ENCODE results near the gene TNIK.

DNA sequence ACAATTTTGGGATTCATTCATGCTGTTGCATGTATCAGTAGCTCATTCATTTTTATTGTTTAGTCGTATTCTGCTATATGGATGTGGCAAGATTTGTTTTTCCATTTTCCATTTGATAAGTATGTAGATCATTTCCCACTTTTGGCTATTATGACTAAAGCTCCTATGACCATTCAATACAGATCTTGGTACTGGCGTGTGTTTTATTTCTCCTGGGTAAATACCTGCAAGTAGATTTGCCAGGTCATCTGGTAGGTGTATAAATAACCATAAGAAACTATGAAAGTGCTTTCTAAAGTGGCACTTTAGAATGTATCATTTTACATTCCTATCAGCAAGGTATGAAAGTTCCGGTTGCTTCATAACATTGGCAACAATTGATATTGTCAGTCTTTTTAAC, 124.6 kb downstream of the TNIK start:
- TF ChIP-seq, protein P1, sequence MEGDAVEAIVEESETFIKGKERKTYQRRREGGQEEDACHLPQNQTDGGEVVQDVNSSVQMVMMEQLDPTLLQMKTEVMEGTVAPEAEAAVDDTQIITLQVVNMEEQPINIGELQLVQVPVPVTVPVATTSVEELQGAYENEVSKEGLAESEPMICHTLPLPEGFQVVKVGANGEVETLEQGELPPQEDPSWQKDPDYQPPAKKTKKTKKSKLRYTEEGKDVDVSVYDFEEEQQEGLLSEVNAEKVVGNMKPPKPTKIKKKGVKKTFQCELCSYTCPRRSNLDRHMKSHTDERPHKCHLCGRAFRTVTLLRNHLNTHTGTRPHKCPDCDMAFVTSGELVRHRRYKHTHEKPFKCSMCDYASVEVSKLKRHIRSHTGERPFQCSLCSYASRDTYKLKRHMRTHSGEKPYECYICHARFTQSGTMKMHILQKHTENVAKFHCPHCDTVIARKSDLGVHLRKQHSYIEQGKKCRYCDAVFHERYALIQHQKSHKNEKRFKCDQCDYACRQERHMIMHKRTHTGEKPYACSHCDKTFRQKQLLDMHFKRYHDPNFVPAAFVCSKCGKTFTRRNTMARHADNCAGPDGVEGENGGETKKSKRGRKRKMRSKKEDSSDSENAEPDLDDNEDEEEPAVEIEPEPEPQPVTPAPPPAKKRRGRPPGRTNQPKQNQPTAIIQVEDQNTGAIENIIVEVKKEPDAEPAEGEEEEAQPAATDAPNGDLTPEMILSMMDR (conservative IDR thresholded peaks at IDR 0.05; ENCODE audit: low read depth, low read length): no peak
- TF ChIP-seq EZH2 (IDR thresholded peaks at IDR 0.05; ENCODE audit: low read length, unreplicated experiment): no peak
